Islet of Langerhans (tissue), 1 donor: Measurements from ENCODE around the gene GRID1.
"Not testable (repeated sequence)": the region's sequence is repeated elsewhere in the genome, so short reads cannot be mapped to it uniquely, and the experiment has no call there.

Experiments
- FAIRE-seq: peaks from one replicate; lab custom pipeline; 2011; peaks lifted over from hg19 to GRCh38; lab: Jason Lieb, UNC

GRID1 gene

DNA sequence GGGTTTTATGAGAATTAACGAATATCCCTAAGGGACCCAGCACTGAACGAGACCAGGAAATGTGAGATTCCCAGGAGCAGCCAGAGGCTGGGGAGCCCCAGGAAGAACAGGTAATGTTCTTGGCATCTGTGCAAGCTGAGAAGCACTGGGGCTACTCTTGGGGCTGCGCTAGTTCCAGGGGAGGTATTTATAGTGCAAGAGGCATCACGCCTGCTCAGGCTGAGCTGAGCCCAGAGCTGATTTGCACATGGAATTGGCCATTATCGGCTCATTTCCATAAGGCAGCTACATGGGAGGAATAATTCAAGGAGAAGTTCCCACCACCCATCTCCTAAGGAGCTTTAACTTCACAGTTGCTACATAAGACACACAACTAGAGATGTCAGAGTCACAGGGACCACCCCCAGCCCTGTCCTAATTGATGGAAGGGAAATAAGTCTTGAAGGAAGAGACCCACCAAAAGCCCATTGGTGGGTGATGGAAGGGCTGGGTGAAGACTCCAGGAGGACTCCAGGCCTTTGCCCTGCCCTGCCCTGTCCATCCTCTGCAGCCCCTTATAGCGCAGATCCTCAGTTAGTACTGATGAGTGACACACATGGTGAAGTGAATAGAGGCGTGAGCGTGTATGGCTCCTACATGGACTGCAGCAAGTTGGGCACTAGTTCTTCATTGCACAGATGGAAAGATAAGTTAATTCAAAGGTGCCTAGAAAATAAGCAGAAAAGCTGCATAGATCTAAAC lies 178.9 kb downstream of the GRID1 start:
- no peak for FAIRE-seq

DNA sequence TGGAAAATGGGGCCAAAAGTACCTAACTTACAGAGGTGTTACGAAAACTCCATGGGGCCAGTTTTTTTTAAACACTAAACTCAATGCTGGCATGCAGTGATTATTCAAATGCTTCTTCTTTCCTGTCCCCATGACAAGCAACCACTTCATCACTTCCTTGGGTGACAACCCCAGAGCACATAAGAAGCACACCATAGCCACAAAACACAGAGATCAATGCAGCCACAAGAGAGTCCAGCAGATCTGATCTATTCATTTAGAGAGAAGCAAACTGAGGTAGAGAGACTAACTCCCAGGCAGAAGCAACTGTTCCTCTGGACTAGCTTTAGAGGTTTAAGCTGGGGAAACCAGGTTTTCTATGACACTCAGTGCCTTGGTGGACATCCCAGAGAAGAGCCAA lies 180.0 kb downstream of the GRID1 start:
- no peak for FAIRE-seq

DNA sequence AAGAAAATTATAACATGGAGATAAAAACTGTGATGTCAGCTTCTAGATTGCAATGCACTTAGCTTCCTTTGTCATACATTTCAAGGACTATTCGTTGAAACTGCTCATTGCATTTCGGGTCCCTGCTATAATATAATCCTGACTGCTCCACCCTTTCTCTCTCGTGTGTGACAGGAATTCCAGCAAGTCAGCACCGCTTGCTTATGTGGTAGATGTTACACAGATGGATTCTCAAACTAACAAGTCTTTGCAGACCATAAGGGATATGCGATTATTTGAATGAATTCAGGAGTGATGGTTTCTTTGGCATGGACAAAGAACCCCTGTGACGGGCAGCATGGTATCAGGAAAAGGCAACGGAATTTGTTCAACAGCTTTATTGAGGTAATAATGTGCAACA lies 184.0 kb downstream of the GRID1 start:
- no peak for FAIRE-seq

DNA sequence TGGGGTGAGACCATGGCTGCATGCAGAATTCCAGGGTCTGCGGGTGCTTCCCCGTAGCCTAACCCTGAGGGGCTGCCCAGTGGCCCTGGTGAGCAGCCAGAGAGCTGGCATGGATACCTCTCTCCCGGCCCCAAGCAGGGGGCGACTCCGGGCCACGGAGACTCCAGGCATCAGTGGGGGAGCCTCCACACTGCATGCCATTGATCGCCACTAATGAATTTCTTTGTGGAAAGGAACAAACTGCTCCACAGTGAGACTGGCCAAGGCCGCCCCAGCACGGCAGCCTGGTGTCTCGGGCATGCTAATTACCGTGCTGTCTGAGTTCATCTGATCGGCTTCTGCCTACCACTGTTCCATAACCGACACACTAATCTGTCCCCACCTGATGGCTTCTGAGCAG lies 184.4 kb downstream of the GRID1 start:
- no peak for FAIRE-seq

GRCh38 chr10:86180861-86181260 lies 185.7 kb downstream of the GRID1 start:
- no peak for FAIRE-seq

DNA sequence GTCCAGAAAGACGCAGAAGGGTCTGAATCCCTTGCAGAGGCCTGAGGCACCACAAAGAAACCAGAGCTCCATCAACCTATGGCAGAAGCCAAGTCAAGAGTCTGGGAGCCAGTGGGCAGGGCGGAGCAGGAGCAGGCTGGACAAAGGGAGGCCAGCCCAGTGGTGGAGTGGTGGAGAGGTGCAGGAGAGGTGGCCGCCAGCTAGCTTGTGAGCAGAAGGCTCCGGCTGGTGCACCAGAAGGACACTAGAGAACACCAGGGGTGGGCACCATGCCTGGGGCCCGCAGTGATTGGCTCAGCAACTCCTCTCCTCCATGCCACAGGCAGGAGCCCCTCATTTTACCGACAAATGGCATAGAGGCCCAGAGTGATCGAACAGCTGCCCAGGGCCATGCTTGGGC lies 186.6 kb downstream of the GRID1 start:
- FAIRE-seq = no peak

GRCh38 chr10:86179153-86179524 lies 187.5 kb downstream of the GRID1 start:
- FAIRE-seq = no peak

GRCh38 chr10:86178401-86179152 lies 188.0 kb downstream of the GRID1 start:
- no peak for FAIRE-seq

DNA sequence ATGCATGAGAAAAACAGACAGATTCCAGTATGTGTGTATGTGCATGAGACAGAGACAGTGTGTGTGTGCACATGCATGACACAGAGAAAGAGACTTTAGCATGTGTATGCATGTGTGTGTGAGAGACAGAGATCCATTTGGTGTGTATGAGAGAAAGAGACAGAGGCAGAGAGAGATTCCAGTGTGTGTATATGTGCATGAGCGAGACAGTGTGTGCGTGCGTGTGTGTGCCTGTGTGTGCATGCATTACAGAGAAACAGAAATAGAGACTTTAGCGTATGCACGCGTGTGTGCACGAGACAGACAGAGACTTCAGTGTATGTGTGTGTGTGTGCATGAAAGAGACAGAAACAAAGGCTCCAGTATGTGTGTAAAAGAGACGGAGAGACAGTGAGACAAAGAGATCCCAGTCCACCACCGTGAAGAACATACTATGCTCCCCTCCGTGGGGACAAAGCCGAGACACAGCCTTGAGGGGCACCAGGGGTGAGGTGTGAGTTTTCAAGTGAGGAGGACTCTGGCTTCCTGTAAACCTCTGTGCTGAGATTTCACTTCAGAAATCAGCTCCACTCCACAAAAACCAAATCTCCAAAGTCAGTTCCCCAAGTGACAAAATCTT lies 188.9 kb downstream of the GRID1 start:
- FAIRE-seq = no peak

DNA sequence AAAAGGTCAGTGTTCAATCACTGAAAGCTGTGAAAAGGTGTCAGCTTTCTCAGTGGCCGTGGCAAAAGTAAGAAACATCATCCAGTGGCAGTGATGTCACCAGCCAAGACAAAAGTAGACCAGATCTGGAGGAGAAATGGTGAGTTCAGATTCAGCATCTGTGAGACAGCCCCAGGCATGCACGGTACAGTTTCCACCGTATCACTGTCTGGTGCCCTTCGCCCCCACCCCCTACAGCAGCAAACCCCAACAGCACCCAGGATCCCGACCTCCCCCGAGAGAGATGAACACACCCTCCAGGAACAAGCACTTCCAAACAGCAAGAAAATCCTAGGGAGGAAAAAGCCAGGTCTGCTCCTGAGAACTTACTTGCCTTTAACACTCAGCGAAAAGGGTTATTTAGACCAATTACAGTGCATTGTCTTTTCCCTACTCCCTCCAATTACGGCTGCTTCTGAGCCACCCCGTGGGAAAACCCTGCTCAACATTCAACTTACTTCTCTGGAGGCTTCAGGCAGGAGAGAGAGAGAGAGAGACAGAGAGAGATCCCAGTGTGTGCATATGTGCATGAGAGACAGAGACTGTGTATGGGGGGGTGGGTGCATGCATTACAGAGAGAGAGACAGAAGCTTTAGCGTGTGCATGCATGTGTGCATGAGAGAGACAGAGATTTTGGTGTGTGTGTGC lies 189.6 kb downstream of the GRID1 start:
- FAIRE-seq = no peak

DNA sequence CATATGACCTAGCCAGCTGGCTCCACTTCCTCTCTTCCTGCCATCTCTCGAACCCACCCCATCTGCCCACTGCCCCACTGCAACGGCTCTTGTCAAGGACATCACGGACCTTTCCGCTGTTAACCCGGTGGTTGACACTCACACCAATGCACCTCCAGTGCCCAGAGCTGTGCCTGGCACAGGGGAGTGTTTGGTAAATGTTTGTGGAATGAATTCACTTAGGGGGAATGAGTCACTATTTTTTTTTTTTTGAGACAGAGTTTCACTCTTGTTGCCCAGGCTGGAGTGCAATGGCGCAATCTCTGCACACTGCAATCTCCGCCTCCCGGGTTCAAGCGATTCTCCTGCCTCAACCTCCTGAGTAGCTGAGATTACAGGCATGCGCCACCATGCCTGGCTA lies 191.1 kb downstream of the GRID1 start:
- FAIRE-seq = not testable (repeated sequence)

DNA sequence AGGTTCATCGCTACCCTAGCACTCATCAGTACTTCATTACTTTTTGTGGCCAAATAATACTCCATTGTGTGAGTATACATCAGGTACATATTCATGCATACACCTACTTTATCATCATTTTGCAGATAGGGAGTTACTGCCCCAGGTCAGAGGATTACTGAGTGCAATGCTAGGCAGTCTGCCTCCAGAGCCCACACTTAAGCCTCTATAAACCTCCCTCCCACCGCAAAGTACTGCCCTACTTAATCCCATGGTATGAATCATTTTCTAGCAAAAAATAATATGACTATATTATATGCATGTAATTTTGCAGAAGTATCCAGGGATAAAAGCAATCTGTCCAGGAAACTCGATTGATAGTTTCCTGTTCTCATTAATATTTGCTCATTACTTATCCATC lies 194.3 kb downstream of the GRID1 start:
- no peak for FAIRE-seq

- FAIRE-seq = no peak
These were observed 196.1 kb downstream of the GRID1 start for GRCh38 chr10:86170255-86171108.

DNA sequence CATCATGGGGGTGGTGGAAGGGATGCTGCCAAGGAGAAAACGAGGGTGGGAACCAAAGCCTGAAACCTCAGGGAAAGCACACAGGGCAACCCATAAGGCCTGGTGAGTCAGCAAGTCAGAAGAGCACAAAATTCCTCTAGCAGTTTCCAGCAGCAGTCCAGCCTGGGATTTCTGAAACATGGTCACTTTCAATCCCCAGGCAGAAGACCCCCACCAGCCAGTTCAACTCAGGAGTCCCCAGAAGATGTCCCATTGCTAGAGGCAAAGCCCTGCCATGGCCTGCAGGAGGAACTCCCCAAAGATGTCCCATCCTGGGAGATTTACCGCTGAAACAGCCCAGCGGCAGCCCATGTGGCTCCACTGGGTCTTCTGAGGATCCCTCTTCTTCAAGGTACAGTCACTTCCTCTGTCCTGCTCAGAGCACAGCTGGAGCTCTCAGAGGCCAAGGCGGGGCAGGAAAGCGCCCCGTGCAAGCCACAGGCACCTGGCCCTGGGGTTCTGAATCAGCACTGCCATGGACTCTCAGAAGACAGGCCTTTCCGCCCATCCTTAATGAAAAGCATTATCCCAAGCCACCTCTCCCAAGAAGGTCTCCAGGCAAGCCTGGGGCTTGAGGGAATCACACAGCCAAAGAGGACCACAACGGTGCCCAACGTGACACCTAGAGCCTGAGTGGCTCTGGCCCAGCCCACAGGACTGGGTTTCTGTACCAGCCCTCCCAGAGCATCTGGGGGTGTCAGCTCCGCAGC lies 196.9 kb downstream of the GRID1 start:
- FAIRE-seq = no peak

DNA sequence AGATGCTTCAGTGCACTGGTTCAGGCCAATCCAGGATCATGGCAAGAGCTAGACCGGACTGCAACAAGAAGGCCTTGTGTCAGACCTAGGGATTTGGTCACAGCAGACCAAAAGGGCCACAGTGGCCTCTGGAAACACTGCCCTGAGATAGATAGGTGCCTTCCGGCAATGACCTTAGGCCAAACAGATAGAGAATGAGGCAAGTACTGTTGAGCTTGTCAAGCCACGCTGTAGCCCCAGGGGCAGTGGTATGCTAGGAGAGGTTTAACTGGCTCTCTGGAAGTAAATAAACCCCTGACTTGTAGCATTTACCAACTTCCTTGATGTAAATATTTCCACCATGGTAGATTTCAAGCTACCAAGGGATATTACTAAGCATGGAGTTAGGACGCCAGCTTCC lies 197.5 kb downstream of the GRID1 start:
- no peak for FAIRE-seq

DNA sequence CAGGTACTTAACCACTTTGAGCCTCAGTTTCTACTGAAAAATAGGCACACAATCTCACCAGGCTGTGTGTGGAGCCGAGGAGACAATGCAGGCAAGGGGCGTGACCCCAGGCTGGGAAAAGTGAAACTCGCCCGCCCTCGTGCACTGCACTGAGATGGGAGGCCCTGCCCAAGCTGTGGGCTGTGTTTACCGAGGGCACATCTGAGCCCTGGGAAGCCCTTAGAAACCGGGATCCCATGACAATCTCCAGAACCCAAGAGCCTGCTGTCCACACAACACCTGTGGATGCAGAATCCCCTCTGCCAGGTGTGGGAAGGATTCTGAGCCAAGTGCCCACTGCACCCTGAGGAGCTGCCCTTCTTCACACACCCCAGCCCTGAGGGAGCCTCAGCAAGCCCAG lies 198.3 kb downstream of the GRID1 start:
- FAIRE-seq = no peak

DNA sequence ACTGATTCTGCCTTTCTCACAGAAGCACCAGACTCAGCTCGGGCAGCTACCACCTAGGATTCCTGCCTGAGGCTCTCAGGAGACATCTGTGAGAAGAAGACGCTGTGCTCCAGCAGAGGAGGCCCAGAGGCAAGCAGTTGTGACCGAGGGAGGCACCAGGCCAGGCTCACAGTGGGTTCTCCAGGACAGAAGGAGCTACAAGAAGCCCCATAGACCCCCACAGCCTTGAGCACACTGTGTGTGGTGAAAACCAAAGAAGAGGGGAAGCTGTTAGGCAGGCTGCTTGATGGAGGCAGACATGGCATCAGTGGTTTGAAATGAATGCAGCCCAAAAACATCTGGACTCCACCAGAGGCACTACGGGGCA lies 198.8 kb downstream of the GRID1 start:
- FAIRE-seq = no peak

DNA sequence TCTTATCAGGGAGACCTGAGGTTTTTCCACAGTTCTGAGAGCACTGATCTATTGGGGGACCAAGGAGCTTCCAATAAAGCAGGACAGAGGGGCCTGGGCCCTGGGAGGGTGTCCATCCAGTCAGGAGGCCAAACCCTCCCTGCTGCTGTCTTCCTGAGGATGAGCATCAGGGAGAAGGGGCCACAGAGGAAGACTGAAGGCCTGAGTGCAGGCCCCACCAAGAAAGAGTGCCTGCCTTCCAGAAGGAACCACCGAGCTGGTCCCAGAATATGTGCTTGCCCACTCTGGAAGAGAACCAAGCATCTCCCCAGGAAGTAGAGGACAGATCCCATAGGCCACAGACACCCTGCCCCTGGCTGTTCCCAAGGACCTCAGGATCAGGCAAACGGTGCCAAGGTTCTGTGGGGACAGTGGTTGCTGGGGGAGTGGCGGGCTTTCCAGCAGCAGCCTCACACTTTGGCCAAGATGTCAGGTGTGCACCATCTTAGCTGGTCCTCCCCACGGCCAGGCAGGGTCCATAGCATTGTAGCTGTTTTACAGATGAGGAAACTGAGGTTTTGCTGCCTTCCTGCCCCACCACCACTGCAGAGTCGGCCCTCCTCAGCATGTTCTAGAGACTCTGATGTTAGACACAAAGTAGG lies 199.4 kb downstream of the GRID1 start:
- no peak for FAIRE-seq

DNA sequence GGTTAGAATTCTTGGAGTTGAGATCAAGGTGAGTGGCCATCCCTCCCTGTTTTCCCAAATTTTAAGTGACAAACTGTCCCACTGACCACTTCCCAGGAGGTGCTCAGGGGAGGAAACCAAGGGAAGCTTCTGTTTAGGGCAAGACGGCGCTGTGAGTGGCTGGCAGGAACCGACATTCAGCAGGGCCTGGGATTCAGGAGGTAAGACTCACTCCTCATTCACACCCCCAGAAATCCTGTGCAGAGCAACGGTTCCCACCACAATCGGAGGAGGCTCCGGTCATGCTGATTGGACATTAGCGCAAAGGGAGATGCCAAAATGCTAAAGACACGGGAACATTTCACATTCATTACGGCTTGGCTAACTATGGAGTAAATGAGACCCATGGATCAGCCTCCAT lies 200.9 kb downstream of the GRID1 start:
- FAIRE-seq = no peak

DNA sequence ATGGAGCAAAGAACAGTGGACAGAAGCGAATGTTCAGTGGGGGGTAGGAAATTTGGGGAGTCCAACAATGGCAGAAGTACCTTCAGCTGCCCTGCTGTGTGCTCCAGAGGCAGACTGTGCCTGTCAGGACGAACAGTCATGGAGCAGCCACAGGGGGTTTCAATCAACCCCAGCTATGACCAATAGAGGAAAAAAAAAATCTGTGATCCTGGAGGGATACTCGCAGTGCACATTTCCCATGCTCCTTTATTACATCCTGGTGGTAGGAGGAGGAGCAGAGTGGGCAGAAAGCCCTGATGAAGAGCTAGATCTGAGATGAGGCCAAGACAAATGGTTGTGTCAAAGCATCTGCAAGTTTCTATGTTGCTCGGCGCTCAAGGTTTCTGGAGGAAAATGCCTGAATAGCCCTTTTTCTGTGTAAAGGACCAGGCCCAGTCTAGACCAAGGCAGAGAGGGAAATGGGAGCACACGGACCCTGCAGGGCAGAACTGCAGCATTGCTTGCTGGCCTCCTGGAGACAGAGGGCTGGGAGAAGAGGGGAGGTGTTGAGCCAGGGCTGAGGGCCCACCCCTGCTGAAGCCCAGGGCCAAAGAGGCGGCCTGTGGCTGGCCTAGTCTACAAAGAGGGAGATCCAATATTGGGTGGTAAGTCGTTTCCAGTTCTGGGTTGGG lies 201.5 kb downstream of the GRID1 start:
- FAIRE-seq = no peak
